ENCODE measurements around the gene P3H4. TPM values are rescaled to one million over a fixed set of nuclear protein-coding genes. Genes with fewer than 3 reads are reported as not detected.
"Not testable (repeated sequence)": the region's sequence is repeated elsewhere in the genome, so short reads cannot be mapped to it uniquely, and the experiment has no call there.

P3H4 gene
- total RNA-seq, 2 donors from 2014 or later: 1.1 to 1.8 TPM

DNA sequence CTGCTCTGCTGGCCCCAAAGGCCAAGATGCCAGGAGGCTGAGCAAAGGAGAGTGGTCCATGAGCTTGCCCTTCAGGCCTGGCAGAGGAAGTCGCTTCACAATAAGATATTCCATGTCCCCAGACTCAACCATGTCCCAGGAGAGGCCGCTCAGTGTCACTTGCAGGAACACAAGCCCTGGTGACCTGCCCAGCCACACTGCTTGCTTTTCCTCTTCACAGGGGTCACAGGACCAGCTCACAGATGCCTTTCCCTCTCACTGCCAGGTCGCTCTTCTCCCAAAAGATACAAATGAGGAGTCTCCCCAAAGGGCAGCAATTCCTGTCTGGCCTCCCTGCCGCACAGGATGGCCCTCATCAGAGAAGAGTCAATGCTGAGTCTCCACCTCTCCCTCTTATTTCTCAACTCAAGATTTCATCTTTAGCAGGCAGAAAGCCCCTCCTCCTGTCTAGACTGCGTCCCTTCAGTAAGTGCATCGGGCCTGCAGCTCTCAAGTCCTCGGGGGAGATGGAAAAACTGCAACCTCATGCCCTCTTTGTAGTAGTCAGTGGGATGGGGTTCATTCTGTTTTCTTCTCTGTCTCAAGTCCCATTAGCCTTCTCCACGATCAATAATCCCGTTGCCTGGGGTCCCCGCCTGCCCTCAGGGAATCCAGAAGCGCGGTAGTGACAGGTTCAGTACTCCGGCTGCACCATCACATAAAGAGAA lies 30.2 kb downstream of the P3H4 start:
- DNase-seq (ENCODE audit: low spot score in 2 of 2): no peak
- ATAC-seq: no peak
- no peak overlapping the region for H3K27ac Mint-ChIP-seq
- H3K9me3 Mint-ChIP-seq: no peaks in the 10 kb centered on the region
- H3K36me3 Mint-ChIP-seq: no peaks in the 10 kb centered on the region

DNA sequence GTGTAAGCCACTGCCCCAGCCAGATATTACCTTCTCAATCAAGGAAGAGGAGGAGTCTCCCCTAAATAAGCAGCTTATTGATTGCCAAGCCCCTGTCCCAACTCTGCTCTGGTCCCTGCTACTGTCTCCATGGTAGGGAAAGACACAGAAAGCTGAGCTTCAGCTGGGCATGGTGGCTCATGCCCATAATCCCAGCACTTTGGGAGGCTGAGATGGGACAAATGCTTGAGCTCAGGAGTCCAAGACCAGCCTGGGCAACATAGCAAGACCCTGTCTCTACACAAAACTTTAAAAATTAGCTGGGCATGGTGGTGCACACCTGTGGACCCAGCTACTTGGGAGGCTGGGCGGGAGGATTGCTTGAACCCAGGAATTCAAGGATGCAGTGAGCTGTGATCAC lies 31.8 kb downstream of the P3H4 start:
- ATAC-seq (no peak), DNase-seq (ENCODE audit: low spot score in 2 of 2) (no peak)
- Mint-ChIP-seq H3K27ac (no peak overlapping the region), H3K36me3 (no peaks in the 10 kb centered on the region), H3K9me3 (no peaks in the 10 kb centered on the region)

DNA sequence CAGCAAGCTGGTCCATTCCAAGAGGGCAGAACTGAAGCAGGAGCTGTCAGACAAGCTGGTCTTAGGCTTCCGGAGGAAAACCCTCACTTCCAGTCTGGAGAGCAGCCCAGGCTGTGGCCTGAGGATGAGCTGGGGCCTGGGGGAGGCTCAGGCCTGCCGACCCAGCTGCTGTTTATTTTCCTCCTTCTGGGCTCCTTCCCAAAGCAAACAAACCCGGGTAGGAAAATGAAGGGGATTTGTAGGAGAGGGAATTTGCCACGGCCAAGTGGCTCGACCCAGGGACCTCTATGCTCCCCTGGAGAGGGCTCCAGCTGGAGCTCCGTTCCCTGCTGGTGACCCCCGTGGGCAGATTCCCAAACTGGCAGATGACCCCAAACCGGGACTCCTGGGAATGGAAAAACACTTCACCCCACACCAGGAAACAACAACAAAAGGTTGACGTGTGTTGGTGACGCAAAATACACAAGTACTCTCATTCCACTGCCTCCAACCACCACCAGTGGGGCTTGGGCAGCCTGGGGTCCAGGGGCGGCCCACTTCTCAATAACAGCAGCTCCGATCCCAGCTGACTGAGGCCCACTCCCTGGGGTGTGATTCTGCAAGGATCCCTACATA lies 34.1 kb downstream of the P3H4 start:
- Mint-ChIP-seq H3K27ac (no peak overlapping the region), H3K36me3 (no peaks in the 10 kb centered on the region), H3K9me3 (no peaks in the 10 kb centered on the region)
- ATAC-seq: no peak
- DNase-seq (ENCODE audit: low spot score in 2 of 2): no peak

DNA sequence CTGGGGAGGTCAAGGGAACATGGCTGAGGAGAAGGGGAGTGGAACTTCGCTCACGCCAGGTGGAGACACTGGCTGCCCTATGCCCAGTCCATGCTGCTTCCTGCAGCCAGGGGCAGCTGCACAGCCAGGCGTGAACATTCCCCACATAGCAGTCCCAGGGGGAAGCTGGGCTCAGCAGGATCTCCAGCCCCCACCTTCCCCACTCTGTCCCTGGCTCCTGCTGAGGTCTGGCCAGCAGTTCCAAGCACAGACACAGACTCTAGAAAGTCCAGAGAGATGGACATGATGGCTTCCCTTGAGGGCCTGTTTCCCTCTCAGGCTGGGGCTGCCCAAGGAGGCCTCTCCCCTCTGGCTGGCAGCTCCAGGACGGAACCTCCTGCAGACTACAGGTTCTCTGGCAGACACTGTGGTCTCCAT lies 34.6 kb downstream of the P3H4 start:
- Mint-ChIP-seq H3K36me3 (no peaks in the 10 kb centered on the region), H3K9me3 (no peaks in the 10 kb centered on the region), H3K27ac (no peak overlapping the region)
- ATAC-seq (no peak), DNase-seq (ENCODE audit: low spot score in 2 of 2) (no peak)

DNA sequence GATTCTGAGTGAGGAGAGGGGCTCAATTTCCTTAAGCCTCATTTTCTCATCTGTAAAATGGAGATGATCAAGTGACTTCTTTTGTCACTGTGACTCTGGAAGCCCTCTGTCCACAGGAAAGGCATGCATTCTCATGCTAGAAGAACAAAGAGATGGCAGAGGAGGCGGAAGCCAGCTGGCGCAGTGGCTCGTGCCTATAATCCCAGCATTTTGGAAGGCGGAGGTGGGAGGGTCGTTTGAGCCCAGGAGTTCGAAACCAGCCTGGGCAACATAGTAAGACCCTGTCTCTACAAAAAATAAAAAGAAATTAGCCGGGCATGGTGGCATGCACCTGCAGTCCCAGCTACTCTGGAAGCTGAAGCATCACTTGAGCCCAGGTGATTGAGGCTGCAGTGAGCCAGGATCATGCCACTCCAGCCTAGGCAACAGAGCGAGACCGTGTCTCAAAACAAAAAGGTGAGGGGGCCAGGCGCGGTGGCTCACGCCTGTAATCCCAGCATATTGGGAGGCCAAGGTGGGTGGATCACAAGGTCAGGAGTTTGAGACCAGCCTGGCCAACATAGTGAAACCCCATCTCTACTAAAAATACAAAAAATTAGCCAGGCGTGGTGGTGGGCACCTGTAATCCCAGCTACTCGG lies 35.4 kb downstream of the P3H4 start:
- ATAC-seq; H3K36me3 Mint-ChIP-seq; DNase-seq (ENCODE audit: low spot score in 2 of 2); H3K9me3 Mint-ChIP-seq; H3K27ac Mint-ChIP-seq: not testable (repeated sequence)

DNA sequence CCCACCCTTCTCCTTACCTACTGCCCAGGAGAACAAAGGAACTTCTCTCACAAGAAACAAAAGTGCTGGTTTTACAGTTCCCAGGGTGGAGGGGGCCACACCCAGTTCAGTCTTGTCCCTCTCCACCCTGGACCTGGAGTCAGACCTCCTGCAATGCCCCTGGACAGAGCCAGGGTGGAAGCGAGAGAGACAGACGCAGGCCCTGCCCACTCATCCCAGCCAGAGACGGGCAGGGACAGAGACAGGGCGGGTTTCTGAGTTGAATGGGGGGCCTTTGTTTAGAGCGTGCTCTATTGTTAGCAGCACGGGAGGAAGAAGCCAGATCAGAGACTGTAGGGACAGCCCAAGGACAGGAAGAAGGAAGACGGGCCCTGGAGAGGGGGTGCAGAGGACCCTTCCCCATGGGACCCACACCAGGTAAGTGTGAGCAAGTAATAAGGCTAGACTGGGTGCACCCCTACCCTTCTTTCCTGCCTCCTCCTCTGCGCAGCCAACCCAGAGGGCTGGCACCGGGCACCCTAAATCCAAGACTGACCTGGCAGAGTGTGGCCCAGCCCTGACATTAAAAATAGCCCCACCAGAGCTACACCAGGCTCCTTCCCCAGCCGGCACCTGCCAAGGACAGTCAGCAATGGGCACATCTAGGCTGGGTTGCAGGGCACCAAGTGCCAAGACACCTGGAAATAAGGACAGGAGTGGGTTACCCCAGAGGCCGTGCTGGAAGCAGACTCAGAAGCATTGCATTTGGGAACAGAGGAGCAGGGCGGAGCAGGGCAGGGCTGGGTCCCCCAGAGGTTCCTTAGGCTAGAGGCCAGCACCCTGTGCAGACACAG lies 36.1 kb downstream of the P3H4 start:
- no peak for ATAC-seq
- Mint-ChIP-seq H3K9me3 (no peaks in the 10 kb centered on the region), H3K27ac (peak overlapping the region in 1 of 2 donors; percentile 74), H3K36me3 (no peaks in the 10 kb centered on the region)
- no peak for DNase-seq (ENCODE audit: low spot score in 2 of 2)

DNA sequence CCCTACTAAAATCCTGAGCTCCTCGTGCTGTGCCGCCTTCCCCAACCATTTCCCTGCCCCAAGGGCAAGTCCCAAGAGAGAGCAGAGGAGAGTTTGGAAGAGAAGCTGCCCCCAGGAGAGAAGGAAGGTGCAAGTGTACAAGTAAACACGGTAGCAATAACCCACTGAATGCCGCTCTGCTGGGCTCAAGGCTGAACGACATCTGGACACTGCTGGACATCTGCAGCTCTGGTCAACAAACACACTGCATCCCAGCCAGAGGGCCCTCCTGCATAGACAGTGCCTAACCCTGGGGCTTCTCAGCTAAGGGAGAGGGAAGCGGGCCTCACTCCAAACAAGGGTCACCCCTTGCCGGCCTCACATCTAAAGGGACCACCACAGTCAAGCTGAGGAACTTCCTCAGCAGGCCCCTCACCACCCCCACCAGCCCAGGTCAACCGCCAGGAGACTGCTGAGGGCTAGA lies 38.0 kb downstream of the P3H4 start:
- ATAC-seq: no peak

DNA sequence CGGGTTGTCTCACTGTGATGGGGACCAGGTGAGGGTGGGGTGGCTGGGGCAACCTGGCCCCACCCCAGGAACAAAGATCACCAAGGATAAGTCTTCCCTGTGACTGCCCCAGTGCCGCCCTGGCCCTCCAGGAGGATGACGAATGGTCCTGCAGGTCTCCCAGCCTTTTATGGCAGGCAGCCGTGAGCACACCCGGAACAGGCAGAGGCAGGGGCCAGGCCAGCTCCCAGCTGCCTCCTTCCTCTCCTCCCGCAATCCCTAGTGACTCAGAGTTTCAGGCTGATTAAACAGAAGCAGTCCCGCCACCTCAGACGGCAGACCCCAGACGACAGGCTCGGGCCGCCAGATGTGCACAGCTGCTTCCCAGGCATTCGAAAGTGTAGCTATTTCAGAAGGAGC lies 38.6 kb downstream of the P3H4 start:
- ATAC-seq (no peak), DNase-seq (ENCODE audit: low spot score in 2 of 2) (no peak)
- Mint-ChIP-seq H3K9me3 (no peaks in the 10 kb centered on the region), H3K27ac (no peak overlapping the region), H3K36me3 (no peaks in the 10 kb centered on the region)

More for the DNA sequence above, 38.0 kb downstream of the P3H4 start:
- DNase-seq (ENCODE audit: low spot score in 2 of 2): no peak
- Mint-ChIP-seq H3K36me3 (no peaks in the 10 kb centered on the region), H3K27ac (no peak overlapping the region), H3K9me3 (no peaks in the 10 kb centered on the region)

DNA sequence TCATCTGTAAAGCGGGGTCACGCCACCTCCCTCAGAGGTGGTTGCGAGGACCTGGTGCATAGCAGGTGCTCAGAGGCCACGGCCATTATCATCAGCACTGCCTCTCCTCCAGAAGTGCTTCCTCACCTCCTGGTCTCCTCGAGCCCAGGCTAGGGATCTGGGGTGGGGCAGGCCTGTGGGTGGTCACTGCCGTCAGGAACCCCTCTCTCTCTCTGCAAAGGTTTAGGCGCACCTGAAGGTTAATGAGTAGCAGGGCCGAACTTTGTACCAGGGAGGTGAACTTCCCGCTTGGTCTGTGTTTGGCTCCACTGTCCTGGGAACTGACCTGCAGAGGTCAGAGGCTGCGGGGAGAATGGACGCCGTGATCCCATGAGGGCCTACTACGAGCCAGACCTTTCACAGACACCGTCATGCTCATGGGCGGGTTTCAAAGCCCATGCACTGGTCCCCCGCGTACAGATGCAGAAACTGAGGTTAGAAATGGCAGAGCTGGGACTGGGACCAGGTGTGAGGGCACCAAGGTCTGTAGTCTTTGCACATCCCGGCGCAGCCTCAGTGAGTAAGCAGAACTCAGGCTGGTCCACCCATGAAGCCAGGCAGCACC lies 39.1 kb downstream of the P3H4 start:
- H3K27ac Mint-ChIP-seq: no peak overlapping the region
- no peaks in the 10 kb centered on the region for H3K9me3 Mint-ChIP-seq
- DNase-seq (ENCODE audit: low spot score in 2 of 2): no peak
- no peaks in the 10 kb centered on the region for H3K36me3 Mint-ChIP-seq
- ATAC-seq: no peak

DNA sequence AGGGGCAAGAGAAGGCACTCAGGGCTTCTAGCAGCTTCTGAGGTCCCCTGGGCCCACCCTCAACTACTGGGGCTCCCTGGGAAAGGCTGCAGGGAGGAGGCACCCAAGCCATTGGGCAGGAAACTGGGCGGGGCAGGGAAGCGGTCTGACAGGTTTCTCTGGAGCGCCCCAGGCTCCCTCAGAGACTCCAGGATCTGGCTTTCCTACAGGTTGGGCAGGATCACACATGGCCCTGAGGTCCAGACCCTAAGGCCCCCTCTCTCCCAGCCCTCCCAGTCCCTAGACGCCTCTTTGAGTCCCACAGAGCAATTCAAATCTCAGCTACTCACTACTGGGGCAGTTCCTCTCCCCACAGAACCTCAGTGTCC lies 39.5 kb downstream of the P3H4 start:
- Mint-ChIP-seq H3K36me3 (no peaks in the 10 kb centered on the region), H3K27ac (no peak overlapping the region), H3K9me3 (no peaks in the 10 kb centered on the region)
- no peak for ATAC-seq
- DNase-seq (ENCODE audit: low spot score in 2 of 2): no peak

GRCh38 chr17:41771389-41772206 lies 40.2 kb downstream of the P3H4 start:
- peak overlapping the region in 1 of 2 donors; percentile 77 for H3K27ac Mint-ChIP-seq
- no peak for DNase-seq (ENCODE audit: low spot score in 2 of 2)
- ATAC-seq: no peak
- H3K9me3 Mint-ChIP-seq: no peaks in the 10 kb centered on the region
- no peaks in the 10 kb centered on the region for H3K36me3 Mint-ChIP-seq

DNA sequence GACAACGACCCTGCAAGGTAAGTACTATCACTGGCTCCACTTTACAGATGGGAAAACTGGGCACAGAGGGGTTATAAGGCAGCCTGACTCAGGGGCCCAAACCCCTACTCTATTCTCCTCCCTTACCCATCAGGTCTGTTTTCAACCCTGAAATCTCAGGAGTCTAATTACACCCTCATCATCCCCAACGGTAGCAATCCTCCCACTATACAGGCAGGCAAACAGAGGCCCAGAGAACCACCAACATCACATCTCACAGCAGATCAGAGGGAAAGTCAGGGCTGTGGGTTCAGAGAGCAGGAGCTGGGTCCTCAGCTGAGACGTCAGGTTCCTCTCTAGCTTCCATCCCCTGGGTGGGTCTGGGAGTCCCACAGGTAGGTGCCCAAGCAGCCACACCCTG lies 41.8 kb downstream of the P3H4 start:
- Mint-ChIP-seq H3K27ac (peak overlapping the region in 1 of 2 donors; percentile 61), H3K9me3 (no peaks in the 10 kb centered on the region), H3K36me3 (no peaks in the 10 kb centered on the region)
- DNase-seq (ENCODE audit: low spot score in 2 of 2) (no peak), ATAC-seq (no peak)

DNA sequence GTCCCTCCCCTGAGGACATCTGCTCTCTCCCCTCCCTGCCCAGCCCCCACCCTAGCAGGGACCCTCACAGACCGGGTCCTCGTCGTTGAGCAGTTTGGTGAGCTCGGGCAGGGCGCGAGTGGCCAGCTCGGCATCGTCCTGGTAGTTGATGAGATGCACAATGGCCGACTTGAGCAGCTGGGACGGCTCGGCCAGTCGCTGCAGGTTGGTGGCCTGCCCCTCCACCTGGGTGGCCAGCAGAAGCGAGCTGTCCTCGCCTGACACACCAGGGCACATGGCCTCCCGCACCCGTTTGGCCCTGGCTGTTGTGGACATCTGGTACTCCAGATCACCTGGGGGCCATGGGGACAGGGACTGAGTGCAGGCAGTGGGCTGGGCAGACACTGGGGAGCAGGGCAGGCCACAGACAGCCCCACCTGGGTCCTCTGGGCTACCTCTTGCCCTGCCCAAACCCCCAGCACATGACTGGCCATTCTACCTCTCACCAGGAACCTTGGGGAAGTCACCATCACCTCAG lies 42.3 kb downstream of the P3H4 start:
- Mint-ChIP-seq H3K27ac (no peak overlapping the region), H3K9me3 (no peaks in the 10 kb centered on the region), H3K36me3 (no peaks in the 10 kb centered on the region)
- ATAC-seq (no peak), DNase-seq (ENCODE audit: low spot score in 2 of 2) (no peak)

- Mint-ChIP-seq H3K36me3 (no peaks in the 10 kb centered on the region), H3K27ac (no peak overlapping the region), H3K9me3 (no peaks in the 10 kb centered on the region)
- ATAC-seq (no peak), DNase-seq (ENCODE audit: low spot score in 2 of 2) (no peak)
These were observed 43.0 kb downstream of the P3H4 start for GRCh38 chr17:41768682-41769288.

- H3K36me3 Mint-ChIP-seq: no peaks in the 10 kb centered on the region
- no peaks in the 10 kb centered on the region for H3K9me3 Mint-ChIP-seq
- H3K27ac Mint-ChIP-seq: no peak overlapping the region
- ATAC-seq (no peak), DNase-seq (ENCODE audit: low spot score in 2 of 2) (no peak)
These were observed 44.3 kb downstream of the P3H4 start for GRCh38 chr17:41767324-41768042.

Measured in activated naive CD4-positive, alpha-beta T cell treated with anti-CD3 and anti-CD28 coated beads, Interleukin-2, amount 50 U/mL, for 72 hours (primary cell).